ENCODE results near the gene HLA-DOA.

Gene HLA-DOA

DNA sequence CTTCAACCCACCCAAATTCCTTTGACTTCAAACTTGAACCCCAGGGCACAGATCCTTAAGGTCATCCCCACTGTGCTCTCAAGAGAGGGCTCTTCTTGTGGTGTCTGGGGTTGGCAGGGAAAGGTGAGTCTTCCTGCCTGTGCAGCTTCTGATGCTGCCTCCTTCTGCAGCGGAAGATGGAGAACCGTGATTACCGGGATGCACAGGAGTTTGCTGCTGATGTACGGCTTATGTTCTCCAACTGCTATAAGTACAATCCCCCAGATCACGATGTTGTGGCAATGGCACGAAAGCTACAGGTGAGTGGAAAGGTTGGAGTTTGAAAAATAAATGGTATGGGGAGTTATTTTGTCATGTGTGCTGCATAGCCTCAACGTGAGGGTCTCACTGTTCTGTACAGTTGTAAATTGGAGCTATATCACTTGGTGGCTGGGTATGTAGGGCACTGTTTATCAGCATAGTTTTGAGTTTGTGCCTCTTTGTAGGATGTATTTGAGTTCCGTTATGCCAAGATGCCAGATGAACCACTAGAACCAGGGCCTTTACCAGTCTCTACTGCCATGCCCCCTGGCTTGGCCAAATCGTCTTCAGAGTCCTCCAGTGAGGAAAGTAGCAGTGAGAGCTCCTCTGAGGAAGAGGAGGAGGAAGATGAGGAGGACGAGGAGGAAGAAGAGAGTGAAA, 32.0 kb downstream of the HLA-DOA start:
- no peak for DNase-seq

DNA sequence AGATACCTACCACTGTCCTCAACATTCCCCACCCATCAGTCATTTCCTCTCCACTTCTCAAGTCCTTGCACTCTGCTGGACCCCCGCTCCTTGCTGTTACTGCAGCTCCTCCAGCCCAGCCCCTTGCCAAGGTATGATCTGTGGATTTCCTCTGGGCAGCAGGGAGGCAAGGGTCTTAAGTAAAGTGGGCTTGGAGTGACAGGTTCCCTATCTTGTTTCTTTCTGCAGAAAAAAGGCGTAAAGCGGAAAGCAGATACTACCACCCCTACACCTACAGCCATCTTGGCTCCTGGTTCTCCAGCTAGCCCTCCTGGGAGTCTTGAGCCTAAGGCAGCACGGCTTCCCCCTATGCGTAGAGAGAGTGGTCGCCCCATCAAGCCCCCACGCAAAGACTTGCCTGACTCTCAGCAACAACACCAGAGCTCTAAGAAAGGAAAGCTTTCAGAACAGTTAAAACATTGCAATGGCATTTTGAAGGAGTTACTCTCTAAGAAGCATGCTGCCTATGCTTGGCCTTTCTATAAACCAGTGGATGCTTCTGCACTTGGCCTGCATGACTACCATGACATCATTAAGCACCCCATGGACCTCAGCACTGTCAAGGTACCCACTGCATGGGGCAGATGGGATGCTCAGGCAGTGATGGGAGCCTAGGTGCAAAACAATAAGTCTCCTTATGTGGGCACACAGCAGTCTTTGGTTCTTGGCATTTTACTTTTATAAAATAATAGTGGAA, 32.9 kb downstream of the HLA-DOA start:
- no peak for DNase-seq

DNA sequence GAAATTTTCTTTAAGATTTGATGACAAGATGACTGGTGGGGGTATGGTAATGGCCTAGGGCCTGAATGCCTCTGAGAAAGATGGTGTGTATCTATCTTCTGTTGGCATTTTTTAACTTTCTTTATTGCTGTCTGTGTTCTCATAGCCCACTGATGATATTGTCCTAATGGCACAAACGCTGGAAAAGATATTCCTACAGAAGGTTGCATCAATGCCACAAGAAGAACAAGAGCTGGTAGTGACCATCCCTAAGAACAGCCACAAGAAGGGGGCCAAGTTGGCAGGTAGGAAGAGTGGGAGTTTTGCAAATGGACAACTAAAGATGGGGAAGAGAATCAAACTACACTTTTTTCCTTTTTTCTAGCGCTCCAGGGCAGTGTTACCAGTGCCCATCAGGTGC, 33.5 kb downstream of the HLA-DOA start:
- DNase-seq, result no peak

GRCh38 chr6:32974541-32975308, 34.7 kb downstream of the HLA-DOA start:
- no peak for DNase-seq

GRCh38 chr6:32974016-32974333, 35.4 kb downstream of the HLA-DOA start:
- peak; percentile 56 for DNase-seq

DNA sequence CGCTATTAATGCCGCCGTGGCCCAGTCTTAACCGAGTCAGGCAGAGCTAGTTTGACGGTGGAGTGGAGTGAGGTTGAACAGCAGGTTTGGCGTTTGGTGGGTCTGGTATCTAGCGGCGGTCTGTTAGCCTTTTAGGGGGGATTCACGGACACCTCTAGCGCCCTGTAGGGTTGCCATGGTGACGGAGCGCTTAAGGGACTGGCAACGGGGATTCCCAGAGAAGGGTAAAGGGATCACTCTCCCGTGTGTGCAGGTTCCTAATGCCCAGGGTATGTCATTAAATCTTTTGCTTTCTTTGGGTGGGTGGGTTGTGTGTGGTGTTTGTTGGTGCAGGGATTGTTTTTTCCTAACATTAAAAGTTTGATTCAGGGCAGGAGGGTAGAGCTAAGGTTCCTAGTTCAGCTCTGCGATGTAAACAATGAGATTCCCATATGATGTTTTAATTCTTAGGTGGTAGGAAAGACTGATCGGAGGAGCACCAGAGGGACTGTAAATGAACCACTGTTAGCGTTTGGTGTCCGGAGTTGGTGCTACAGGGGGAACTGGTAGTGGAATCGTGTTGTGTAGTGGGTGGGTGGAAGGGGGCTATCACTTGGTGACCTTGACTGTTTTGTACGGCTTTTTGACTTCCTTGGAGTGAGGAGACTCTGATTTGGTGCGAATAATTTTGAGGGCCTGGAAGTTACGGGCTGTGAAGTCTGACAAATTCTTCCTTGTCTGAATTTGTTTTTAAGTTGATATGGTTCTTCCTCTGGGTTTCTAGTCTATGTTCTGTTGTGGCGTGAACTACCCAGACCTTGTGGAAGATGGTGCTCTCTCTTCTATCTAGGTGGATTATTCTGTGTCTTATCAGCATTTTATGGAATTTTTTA, 36.0 kb downstream of the HLA-DOA start:
- peak; percentile 62 for DNase-seq

- peak; percentile 32 for DNase-seq
Observed at GRCh38 chr6:32972353-32973143, 36.8 kb downstream of the HLA-DOA start.

DNA sequence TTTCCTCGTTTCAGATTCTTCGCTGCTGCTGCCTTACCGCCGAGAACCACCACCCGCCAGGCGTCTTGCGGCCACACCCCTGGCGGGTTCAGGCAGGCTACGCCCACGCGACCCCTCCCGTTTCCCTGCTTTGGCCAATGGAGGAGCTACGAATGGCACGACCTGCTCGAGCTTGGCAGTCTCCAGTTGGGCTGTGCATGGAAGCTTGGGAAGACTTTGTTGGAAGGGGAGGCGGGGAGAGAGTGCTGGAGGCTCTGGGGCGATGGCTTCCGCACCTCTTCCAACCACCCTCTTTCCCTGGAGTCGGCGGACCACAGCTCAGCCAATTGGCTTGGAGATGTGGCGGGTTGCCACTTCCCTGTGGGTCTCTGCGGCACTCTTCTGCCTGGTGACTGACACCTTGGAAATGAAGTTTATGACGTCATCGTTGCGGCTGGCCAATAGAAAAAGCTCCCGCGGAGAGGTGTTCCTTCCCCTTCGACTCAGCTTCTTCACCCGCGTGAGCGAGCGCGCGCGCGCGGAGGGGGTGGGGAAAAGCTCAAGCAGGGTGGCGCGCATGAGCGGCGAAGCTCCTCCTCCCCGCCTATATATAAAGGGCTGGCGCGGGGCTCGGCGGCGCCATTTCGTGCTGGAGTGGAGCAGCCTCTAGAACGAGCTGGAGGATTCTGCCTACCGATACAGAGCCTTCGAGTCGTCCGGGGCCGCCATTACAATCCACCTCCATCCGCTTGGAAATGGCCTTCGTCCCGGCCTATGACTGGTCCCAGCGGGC, 37.6 kb downstream of the HLA-DOA start:
- DNase-seq, result peak; percentile 100

GRCh38 chr6:32971242-32971580, 38.2 kb downstream of the HLA-DOA start:
- DNase-seq, result no peak

DNA sequence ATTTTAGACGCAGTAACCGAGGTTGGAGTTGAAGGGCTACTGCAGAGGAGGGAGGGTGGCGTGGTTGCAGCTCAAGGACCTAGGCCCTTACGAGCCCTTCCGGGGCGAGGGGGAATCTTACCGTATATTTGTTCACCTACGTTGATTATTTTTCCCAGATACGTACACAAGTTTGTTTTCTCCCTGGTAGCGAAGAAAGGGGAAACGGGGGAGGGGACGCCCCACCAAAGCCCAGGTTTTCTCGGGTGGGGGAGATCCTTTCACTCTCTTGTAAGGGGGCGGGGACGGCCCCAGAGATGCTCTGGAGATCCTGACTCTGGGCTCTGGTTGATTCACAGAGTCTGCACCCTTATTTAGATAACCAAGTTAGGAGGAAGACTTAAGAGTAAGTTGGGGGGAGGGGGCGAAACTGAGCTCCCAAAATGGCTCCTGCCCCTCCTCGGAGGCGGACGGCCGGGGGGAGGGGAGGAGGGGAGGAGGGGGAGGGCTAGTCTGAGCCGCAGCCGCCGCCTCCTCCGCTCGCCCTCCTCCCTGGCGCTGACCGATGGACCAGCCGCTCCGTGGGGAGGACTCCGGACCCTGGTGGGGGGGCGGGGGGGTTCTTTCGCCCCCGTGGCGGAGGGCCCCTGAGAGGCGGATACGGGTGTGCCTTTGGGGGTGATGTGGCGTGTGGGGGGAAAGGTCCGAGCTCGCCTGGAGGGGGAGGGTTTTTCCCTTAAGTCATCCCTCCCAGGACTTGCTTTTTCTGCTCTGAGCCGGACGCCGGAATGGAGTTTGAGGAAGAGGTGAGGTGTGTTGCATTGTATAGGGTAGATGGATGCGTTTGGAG, 38.8 kb downstream of the HLA-DOA start:
- DNase-seq, result peak; percentile 86

GRCh38 chr6:32969685-32970412, 39.5 kb downstream of the HLA-DOA start:
- DNase-seq, result peak; percentile 90

- peak; percentile 88 for DNase-seq
Observed at GRCh38 chr6:32968867-32969684, 40.3 kb downstream of the HLA-DOA start.

DNA sequence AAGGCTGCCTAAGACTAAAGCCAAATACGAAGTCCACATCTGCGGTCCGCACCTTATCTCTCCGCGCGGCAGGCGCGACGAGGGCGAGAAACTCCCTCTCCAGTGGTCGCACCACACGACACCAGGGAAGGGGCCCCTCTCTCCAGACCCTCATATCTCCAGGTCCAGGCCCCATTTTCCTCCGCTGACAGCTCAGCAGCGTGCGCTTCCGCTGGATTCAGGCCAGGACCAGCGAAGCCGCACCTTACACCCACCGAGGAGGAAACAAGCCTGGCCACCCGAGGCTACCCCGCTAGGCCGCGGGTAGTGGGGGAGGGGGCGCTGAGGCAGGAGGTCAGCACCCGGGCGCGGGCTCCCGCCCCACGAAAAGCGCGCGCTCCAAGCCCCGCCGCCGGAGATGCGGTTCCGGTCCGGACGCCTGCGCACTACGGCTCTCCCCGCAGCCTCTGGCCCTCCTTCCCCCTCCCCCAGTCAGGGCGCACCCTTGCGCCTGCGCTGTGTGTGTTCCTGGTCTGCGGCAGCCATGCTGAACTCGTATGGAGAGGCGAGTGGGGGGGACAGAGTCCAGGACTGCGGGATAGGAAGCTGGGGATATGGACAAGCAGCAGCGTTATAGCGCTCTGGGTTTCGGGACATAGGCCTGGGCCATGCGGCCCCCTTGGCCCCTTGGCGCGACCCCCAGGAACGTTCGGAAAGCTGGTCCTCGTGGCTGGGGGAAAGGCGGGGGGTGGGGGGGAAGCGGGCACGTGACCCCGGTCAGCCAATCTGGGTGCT, 41.1 kb downstream of the HLA-DOA start, which contains the start of gene BRD2:
BRD2 (plus strand) TSS at position 502 of the 774 bp plus-strand sequence. CDS start 4,305 bp downstream, outside the sequence.
- peak; percentile 98 for DNase-seq

- peak; percentile 84 for DNase-seq
Observed at GRCh38 chr6:32967151-32968091, 42.0 kb downstream of the HLA-DOA start.

- no peak for DNase-seq
Observed at GRCh38 chr6:32964776-32965175, 44.6 kb downstream of the HLA-DOA start.

GRCh38 chr6:32963866-32964265, 45.5 kb downstream of the HLA-DOA start:
- no peak for DNase-seq

Data from hematopoietic multipotent progenitor cell treated with erythropoietin and hydrocortisone succinate and interleukin-3 and kit ligand, for 8 days (in vitro differentiated cells).